Activated B cell treated with CpG ODN at 0.5 μM for 24 hours (primary cell): Measurements from ENCODE around the gene CDH2. TPM values are rescaled to one million over a fixed set of nuclear protein-coding genes. Genes with fewer than 3 reads are reported as not detected.

ENCODE experiments used
- ATAC-seq: fragments of 200-7000 bp; cut with Tn5 transposase; one replicate; pipeline ENCODE4 v1.10.0; 2021; ENCODE audit warnings: low read depth, mild to moderate bottlenecking, moderate library complexity
- CTCF ChIA-PET: fragments of 350-600 bp; sonication (Branson Sonifier 250); formaldehyde crosslinking; loops from one replicate; lab custom pipeline; 2021; ENCODE audit warnings: antibody characterized with exemption; lab: Charles Lee
- POLR2A ChIA-PET: fragments of 350-600 bp; sonication (Branson Sonifier 250); formaldehyde crosslinking; loops from one replicate; lab custom pipeline; 2021; ENCODE audit warnings: antibody characterized with exemption; lab: Charles Lee
- DNase-seq: peaks from one replicate; pipeline ENCODE4 v3.0.0; 2022
- H3K27ac Mint-ChIP-seq: one replicate; pipeline ENCODE4 v1.8.0; 2020; ENCODE audit warnings: mixed read lengths
- H3K27me3 Mint-ChIP-seq: one replicate; pipeline ENCODE4 v1.8.0; 2021; ENCODE audit warnings: mixed read lengths
- H3K36me3 Mint-ChIP-seq: one replicate; pipeline ENCODE4 v1.8.0; 2021; ENCODE audit warnings: low read depth, mixed read lengths
- H3K4me1 Mint-ChIP-seq: one replicate; pipeline ENCODE4 v1.8.0; 2021; ENCODE audit warnings: mixed read lengths
- H3K4me3 Mint-ChIP-seq: one replicate; pipeline ENCODE4 v1.8.0; 2020; ENCODE audit warnings: mild to moderate bottlenecking, mixed read lengths
- H3K9me3 Mint-ChIP-seq: one replicate; pipeline ENCODE4 v1.8.0; 2020; ENCODE audit warnings: mixed read lengths
- intact Hi-C: fragments of 100-400 bp; cut with micrococcal nuclease; formaldehyde crosslinking; loops from one replicate; pipeline ENCODE4 v1.15.1; 2024
- total RNA-seq: library from RNA; stranded (reverse); gene quantifications from 2 replicates; pipeline ENCODE4 v1.2.3, GENCODE V29; 2022
- TF ChIP-seq, protein P1 (sequence below): fragments of 200-600 bp; IDR thresholded peaks from one replicate; pipeline ENCODE4 v1.8.0; 2022; ENCODE audit warnings: antibody characterized with exemption, mild to moderate bottlenecking

The CDH2 gene
- total RNA-seq, 1 donor from 2014 or later = not detected

DNA sequence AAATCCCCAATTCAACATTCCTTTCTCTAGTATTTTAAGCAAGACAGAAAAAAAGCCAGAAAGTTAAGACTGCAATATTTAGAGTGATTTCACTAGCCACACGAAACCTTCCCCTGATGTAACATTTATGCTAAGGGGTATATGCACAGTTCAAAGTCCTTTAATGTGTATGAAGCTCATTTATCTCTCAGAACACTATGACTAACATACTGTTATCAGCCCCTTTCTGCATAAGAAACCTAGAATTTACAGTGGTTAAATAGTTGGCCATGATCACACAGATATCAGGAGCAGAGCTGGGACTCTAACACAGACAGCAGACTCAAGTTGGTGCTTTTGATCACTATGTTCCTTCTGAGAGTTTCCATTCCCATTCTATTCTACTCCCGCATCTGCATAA, 185.5 kb downstream of the CDH2 start:
- no peak overlapping the region for H3K4me3 Mint-ChIP-seq

DNA sequence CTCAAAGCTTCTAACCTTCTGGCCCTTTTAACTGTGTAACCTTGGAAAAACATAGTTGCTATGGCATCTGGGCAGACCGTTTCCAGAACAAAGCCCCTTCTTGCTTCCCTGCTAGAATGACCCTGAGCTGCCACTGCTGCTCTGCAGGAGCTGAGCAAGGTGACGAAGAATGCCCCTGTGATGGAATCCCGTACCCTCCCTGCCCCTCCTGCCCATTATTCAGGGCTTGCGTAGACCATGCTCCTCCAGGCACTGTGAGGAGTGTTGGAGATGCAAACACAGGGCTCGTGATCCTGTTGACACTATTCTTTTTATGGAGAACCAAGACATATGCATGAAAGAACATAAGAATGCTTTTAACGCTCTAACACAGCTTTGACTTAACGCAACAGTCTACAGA, 191.1 kb downstream of the CDH2 start:
- no peak for DNase-seq
- Mint-ChIP-seq H3K4me1 (no peaks in the 10 kb centered on the region), H3K27ac (no peak overlapping the region), H3K4me3 (no peak overlapping the region), H3K9me3 (peaks cover 2% of the 10 kb centered on the region), H3K36me3 (no peaks in the 10 kb centered on the region), H3K27me3 (no peaks in the 10 kb centered on the region)
- ATAC-seq = no peak
- TF ChIP-seq, protein P1, sequence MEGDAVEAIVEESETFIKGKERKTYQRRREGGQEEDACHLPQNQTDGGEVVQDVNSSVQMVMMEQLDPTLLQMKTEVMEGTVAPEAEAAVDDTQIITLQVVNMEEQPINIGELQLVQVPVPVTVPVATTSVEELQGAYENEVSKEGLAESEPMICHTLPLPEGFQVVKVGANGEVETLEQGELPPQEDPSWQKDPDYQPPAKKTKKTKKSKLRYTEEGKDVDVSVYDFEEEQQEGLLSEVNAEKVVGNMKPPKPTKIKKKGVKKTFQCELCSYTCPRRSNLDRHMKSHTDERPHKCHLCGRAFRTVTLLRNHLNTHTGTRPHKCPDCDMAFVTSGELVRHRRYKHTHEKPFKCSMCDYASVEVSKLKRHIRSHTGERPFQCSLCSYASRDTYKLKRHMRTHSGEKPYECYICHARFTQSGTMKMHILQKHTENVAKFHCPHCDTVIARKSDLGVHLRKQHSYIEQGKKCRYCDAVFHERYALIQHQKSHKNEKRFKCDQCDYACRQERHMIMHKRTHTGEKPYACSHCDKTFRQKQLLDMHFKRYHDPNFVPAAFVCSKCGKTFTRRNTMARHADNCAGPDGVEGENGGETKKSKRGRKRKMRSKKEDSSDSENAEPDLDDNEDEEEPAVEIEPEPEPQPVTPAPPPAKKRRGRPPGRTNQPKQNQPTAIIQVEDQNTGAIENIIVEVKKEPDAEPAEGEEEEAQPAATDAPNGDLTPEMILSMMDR = no peak
- CTCF ChIA-PET = no interaction called here
- intact Hi-C loops = no loop called here
- POLR2A ChIA-PET = no interaction called here

More for the DNA sequence above, 185.5 kb downstream of the CDH2 start:
- no peaks in the 10 kb centered on the region for H3K27me3 Mint-ChIP-seq
- TF ChIP-seq, protein P1 = no peak
- ATAC-seq (no peak), DNase-seq (no peak)
- intact Hi-C loops = no loop called here
- no peaks in the 10 kb centered on the region for H3K4me1 Mint-ChIP-seq
- POLR2A ChIA-PET = no interaction called here
- CTCF ChIA-PET = no interaction called here
- H3K36me3 Mint-ChIP-seq = no peaks in the 10 kb centered on the region
- H3K9me3 Mint-ChIP-seq = no peaks in the 10 kb centered on the region
- no peak overlapping the region for H3K27ac Mint-ChIP-seq

DNA sequence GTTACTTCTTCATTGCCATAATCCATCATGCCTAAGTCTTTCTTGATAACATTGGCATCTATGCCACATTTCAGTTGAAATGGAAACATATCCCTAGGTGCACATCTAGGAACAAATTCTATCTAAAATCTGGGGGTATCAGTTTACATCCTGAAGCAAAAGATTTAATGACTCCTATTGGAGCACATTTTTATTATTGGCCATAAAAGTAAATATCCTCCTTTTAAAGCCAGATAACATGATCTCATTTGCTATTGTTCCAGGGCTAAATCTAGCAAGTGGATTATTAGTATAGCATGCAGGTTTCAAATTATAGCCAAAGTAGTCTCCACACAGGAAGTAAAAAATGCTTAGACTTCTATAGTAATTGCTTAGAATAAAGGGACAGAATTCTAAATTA, 193.2 kb downstream of the CDH2 start:
- CTCF ChIA-PET = no interaction called here

DNA sequence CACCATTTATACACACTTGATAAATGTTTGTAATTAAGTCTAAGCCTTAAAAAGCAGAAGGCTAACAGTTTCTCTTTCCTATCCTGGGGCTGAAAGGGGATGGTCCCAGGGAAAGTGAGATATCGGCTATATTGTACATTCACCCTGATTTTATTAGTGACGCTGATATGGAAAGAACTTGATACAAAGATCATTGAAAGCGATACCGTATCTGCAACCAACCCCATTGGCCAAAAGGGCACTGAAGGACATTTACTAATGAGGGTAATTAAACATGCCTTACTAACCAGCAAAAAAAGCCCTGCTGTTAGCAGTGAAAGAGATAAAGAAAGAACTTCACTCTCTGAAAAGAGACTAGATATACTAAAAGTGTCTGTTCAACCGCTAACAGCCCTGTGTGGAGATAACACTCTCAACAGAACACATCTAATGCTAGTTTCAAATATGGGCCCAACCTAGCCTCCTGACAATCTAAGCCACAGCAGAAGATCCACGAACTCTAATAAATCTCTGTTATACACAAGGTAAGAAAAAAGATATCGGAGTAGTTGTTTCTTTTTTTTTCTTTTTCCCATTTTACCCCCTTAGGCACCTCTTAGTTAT, 200.0 kb downstream of the CDH2 start:
- no peak overlapping the region for H3K4me3 Mint-ChIP-seq
- POLR2A ChIA-PET = no interaction called here
- TF ChIP-seq, protein P1 = no peak
- DNase-seq = no peak
- H3K27ac Mint-ChIP-seq = no peak overlapping the region
- CTCF ChIA-PET = no interaction called here
- H3K36me3 Mint-ChIP-seq = no peaks in the 10 kb centered on the region
- no peaks in the 10 kb centered on the region for H3K27me3 Mint-ChIP-seq
- intact Hi-C loops = no loop called here
- no peaks in the 10 kb centered on the region for H3K4me1 Mint-ChIP-seq
- peaks cover 2% of the 10 kb centered on the region for H3K9me3 Mint-ChIP-seq
- ATAC-seq = no peak

More for the DNA sequence above, 193.2 kb downstream of the CDH2 start:
- Mint-ChIP-seq H3K27me3 (no peaks in the 10 kb centered on the region), H3K9me3 (peaks cover 2% of the 10 kb centered on the region), H3K4me1 (no peaks in the 10 kb centered on the region), H3K27ac (no peak overlapping the region), H3K4me3 (no peak overlapping the region), H3K36me3 (no peaks in the 10 kb centered on the region)
- intact Hi-C loops = no loop called here
- ATAC-seq = no peak
- DNase-seq = no peak
- TF ChIP-seq, protein P1 = no peak
- POLR2A ChIA-PET = no interaction called here

DNA sequence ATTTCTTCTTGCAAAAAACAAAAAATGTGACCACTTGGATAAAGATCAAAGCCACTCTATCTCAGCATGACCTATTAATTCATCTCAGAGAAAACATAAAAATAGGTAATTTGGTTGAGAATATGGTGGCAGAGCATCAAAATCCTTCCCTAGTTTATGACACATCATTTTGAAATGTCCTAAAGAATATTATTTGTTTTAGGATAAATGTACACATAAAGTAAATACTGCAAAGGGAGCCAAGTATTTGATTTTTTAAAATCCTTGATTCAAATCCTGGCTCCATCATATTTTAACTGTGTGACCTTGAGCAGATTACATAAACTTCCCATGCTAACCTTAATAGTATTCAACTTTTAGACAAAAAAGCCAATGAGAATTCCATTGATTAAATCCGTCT, 206.6 kb downstream of the CDH2 start:
- Mint-ChIP-seq H3K4me1 (no peaks in the 10 kb centered on the region), H3K9me3 (peaks cover 2% of the 10 kb centered on the region), H3K27ac (no peak overlapping the region), H3K27me3 (no peaks in the 10 kb centered on the region), H3K36me3 (no peaks in the 10 kb centered on the region), H3K4me3 (no peak overlapping the region)
- ATAC-seq = no peak
- DNase-seq = no peak
- CTCF ChIA-PET = no interaction called here
- POLR2A ChIA-PET = no interaction called here
- intact Hi-C loops = no loop called here
- TF ChIP-seq, protein P1 = no peak
